GM19395 (cell line): Measurements from ENCODE around the gene CRACR2B.

Experiments used
- ATAC-seq: cut with Tn5 transposase; IDR thresholded peaks from one replicate; pipeline ENCODE4 v1.9.1; 2021; ENCODE audit warnings: mild to moderate bottlenecking, moderate library complexity; ENCODE audit not compliant: unreplicated experiment

CRACR2B gene

GRCh38 chr11:794766-795633 is 32.7 kb upstream of the CRACR2B start:
- no peak for ATAC-seq

- no peak for ATAC-seq
Measured at GRCh38 chr11:795634-796564, 31.8 kb upstream of the CRACR2B start.

- no peak for ATAC-seq
Measured at GRCh38 chr11:796565-797295, 31.0 kb upstream of the CRACR2B start.

- ATAC-seq, result peak; percentile 45
Measured at GRCh38 chr11:797296-798092, 30.2 kb upstream of the CRACR2B start.

GRCh38 chr11:798093-798713 is 29.5 kb upstream of the CRACR2B start, which contains the start of gene SLC25A22:
TSS of gene SLC25A22 (minus strand) at chr11:798281. CDS start at chr11:795006, 3,275 bp downstream.
- ATAC-seq, result peak; percentile 56

- no peak for ATAC-seq
Measured at GRCh38 chr11:799641-800316, 27.9 kb upstream of the CRACR2B start.

- ATAC-seq, result no peak
Measured at GRCh38 chr11:800473-800872, 27.2 kb upstream of the CRACR2B start.

GRCh38 chr11:801097-801780 is 26.5 kb upstream of the CRACR2B start:
- ATAC-seq, result no peak

GRCh38 chr11:802018-802617 is 25.6 kb upstream of the CRACR2B start:
- ATAC-seq, result no peak

- no peak for ATAC-seq
Measured at GRCh38 chr11:802693-803466, 24.8 kb upstream of the CRACR2B start.

GRCh38 chr11:803467-803742 is 24.3 kb upstream of the CRACR2B start:
- ATAC-seq, result no peak

GRCh38 chr11:803770-804598 is 23.7 kb upstream of the CRACR2B start:
- ATAC-seq, result no peak

- ATAC-seq, result no peak
Measured at GRCh38 chr11:804599-804964, 23.1 kb upstream of the CRACR2B start.

GRCh38 chr11:808427-809286 is 19.1 kb upstream of the CRACR2B start:
- no peak for ATAC-seq

- peak; percentile 68 for ATAC-seq
Measured at GRCh38 chr11:809287-810039, 18.3 kb upstream of the CRACR2B start, which contains the start of gene RPLP2. TSS of gene RPLP2 (plus strand) at chr11:809967. CDS start at chr11:810235, 268 bp downstream.
